Measurements from ENCODE around the gene FAAP20.

GRCh38 chr1:2224170-2224584, 29.6 kb upstream of the FAAP20 start:
- no peak for TF ChIP-seq EZH2 (IDR thresholded peaks at IDR 0.05)
- TF ChIP-seq, protein P1, sequence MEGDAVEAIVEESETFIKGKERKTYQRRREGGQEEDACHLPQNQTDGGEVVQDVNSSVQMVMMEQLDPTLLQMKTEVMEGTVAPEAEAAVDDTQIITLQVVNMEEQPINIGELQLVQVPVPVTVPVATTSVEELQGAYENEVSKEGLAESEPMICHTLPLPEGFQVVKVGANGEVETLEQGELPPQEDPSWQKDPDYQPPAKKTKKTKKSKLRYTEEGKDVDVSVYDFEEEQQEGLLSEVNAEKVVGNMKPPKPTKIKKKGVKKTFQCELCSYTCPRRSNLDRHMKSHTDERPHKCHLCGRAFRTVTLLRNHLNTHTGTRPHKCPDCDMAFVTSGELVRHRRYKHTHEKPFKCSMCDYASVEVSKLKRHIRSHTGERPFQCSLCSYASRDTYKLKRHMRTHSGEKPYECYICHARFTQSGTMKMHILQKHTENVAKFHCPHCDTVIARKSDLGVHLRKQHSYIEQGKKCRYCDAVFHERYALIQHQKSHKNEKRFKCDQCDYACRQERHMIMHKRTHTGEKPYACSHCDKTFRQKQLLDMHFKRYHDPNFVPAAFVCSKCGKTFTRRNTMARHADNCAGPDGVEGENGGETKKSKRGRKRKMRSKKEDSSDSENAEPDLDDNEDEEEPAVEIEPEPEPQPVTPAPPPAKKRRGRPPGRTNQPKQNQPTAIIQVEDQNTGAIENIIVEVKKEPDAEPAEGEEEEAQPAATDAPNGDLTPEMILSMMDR (IDR thresholded peaks at IDR 0.05) = no peak
- no peak for TF ChIP-seq EZH2phosphoT487 (IDR thresholded peaks at IDR 0.05)
